ENCODE measurements around the gene ANKRD13B. TPM values are rescaled to one million over a fixed set of nuclear protein-coding genes. Genes with fewer than 3 reads are reported as not detected.
"Not testable (repeated sequence)": the region's sequence is repeated elsewhere in the genome, so short reads cannot be mapped to it uniquely, and the experiment has no call there.

Gene ANKRD13B
- 20.8 TPM for polyA plus RNA-seq (2013, experiment 1 of 4)
- polyA plus RNA-seq (2013, experiment 2 of 4), result 13.3 TPM
- polyA plus RNA-seq (2013, experiment 3 of 4), result 16.9 TPM
- 17.1 TPM for polyA plus RNA-seq (2013, experiment 4 of 4)

DNA sequence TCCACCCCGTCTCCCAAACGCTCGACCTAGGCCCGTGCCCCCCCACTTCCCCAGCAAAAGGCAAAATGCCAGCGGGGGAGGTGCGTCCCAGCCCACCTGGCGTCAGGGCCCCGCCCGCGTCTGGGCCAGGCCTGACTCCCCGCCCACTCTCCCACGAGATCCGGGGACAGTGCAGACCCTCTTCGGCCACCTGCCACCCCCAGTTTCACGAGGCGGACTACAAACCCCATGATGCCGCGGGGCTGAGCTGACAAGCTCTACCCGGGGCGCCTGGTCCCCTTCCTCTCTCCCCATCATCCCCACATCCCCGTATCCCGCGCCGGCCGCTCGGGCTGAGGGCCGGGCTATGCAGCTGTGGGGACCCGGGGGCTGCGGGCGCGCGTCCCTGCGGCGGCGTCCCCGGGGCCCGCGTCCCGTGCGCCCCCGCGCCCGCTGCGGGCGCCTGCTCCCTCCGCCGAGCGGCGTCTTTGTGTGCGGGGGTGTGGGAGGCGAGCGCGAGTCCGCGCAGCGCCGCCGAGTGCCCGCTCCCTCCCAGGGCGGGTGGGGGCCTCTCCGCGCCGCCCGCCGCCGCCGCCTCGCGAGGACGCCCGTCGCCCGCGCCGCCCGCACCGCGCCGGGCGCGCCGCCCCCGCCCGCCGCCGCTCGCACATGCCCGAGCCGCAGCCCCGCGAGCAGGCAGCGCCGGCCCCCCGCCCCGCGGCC lies at the start of gene ANKRD13B:
Gene ANKRD13B, plus strand, starts transcription at position 283 of the 702 bp plus-strand sequence. CDS start 490 bp downstream, outside the sequence.
- WGBS, 2 experiments, result 1% methylated on average over 96 of the region's 96 CpGs
- no peaks in the 10 kb centered on the region for H3K9me3 ChIP-seq (ENCODE audit: control insufficient read depth, low read length)
- no peaks in the 10 kb centered on the region for H3K36me3 ChIP-seq (ENCODE audit: control insufficient read depth, insufficient read depth, low read length)
- H3K4me3 ChIP-seq (ENCODE audit: insufficient read depth, low read depth, low read length), result peak within 1 kb of the TSS; percentile 56
- peaks cover 16% of the 10 kb centered on the region for H3K27me3 ChIP-seq (ENCODE audit: control insufficient read depth, insufficient read depth, low read length, poor library complexity, severe bottlenecking)
- H3K4me1 ChIP-seq (ENCODE audit: control insufficient read depth, insufficient read depth, low read length), result peaks cover 66% of the 10 kb centered on the region
- H3K27ac ChIP-seq (ENCODE audit: insufficient read depth, low read depth, low read length, poor library complexity, severe bottlenecking), result peak within 1 kb of the TSS; percentile 74

DNA sequence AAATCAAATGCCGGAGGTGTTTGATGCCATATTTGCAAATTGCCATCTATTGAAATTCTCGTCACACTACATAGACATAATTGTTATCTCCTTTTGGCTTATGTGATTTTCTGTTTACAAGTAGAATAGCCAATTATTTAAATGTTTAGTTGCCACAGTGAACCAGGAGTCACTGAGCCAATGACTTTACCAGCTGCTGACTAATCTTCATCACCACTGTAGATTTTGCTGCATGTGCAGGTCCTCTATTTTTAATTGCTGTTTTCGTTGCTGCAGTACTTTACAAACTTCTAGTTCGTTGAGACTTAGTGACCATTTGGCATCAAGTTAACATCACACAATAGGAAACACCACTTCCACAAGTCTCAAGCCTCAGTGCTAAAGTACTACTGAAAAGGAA lies 48.9 kb upstream of the ANKRD13B start:
- Histone ChIP-seq H3K27me3 (ENCODE audit: control insufficient read depth, insufficient read depth, low read length, poor library complexity, severe bottlenecking) (no peaks in the 10 kb centered on the region), H3K4me1 (ENCODE audit: control insufficient read depth, insufficient read depth, low read length) (no peaks in the 10 kb centered on the region), H3K27ac (ENCODE audit: insufficient read depth, low read depth, low read length, poor library complexity, severe bottlenecking) (no peak overlapping the region), H3K9me3 (ENCODE audit: control insufficient read depth, low read length) (no peaks in the 10 kb centered on the region), H3K36me3 (ENCODE audit: control insufficient read depth, insufficient read depth, low read length) (peaks cover 17% of the 10 kb centered on the region), H3K4me3 (ENCODE audit: insufficient read depth, low read depth, low read length) (no peak overlapping the region)
- 91 to 96% methylated on average over 3 to 4 of the region's 4 CpGs for WGBS, 2 experiments

DNA sequence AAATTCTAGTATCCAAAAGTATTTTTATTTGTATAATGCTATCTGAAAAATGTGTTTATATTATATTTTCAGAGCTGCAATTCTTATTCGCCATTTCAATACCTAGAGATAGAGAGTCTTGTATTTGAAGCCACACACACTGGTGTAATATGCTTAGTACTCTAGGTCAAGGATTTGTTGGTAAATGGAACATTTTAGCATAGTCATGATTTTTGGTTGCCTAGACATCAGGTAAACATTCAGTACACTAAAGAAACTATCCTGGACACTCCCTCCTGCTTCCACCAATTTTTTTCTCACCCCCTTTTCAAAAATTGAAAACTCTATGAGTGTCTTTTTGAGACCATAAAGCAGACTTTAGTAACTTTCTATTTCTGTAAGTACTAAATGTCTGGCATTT lies 46.8 kb upstream of the ANKRD13B start:
- H3K4me3 ChIP-seq (ENCODE audit: insufficient read depth, low read depth, low read length), result no peak overlapping the region
- peaks cover 12% of the 10 kb centered on the region for H3K36me3 ChIP-seq (ENCODE audit: control insufficient read depth, insufficient read depth, low read length)
- no peak overlapping the region for H3K27ac ChIP-seq (ENCODE audit: insufficient read depth, low read depth, low read length, poor library complexity, severe bottlenecking)
- no peaks in the 10 kb centered on the region for H3K27me3 ChIP-seq (ENCODE audit: control insufficient read depth, insufficient read depth, low read length, poor library complexity, severe bottlenecking)
- H3K9me3 ChIP-seq (ENCODE audit: control insufficient read depth, low read length), result no peaks in the 10 kb centered on the region
- WGBS, 2 experiments, result 100% methylated on average over 1 of the region's 1 CpG; no CpG with 5 or more reads in 1 of the 2 experiments
- no peaks in the 10 kb centered on the region for H3K4me1 ChIP-seq (ENCODE audit: control insufficient read depth, insufficient read depth, low read length)

DNA sequence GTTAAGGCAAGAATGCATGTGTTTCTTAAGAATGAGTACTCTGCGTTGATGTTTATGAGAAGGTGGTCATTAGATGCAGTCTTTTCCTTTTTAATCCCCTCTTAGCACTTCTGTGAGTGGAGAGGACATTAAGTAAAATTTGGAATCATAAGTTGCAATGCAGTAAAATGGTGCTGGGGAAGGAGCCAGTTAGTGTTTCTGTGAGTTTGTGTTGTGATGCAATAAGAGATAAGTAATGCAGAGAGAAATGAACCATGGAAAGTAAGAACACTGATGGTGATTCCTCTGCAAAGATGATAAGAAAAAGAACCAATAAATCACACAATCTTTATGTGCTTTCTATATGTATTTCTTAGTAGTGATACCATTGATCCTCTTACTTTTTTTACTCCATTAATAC lies 46.1 kb upstream of the ANKRD13B start:
- Histone ChIP-seq H3K4me1 (ENCODE audit: control insufficient read depth, insufficient read depth, low read length) (no peaks in the 10 kb centered on the region), H3K36me3 (ENCODE audit: control insufficient read depth, insufficient read depth, low read length) (peaks cover 12% of the 10 kb centered on the region), H3K4me3 (ENCODE audit: insufficient read depth, low read depth, low read length) (no peak overlapping the region), H3K27ac (ENCODE audit: insufficient read depth, low read depth, low read length, poor library complexity, severe bottlenecking) (no peak overlapping the region), H3K9me3 (ENCODE audit: control insufficient read depth, low read length) (no peaks in the 10 kb centered on the region), H3K27me3 (ENCODE audit: control insufficient read depth, insufficient read depth, low read length, poor library complexity, severe bottlenecking) (no peaks in the 10 kb centered on the region)
- WGBS, 2 experiments, result 82 to 92% methylated on average over 1 of the region's 1 CpG

DNA sequence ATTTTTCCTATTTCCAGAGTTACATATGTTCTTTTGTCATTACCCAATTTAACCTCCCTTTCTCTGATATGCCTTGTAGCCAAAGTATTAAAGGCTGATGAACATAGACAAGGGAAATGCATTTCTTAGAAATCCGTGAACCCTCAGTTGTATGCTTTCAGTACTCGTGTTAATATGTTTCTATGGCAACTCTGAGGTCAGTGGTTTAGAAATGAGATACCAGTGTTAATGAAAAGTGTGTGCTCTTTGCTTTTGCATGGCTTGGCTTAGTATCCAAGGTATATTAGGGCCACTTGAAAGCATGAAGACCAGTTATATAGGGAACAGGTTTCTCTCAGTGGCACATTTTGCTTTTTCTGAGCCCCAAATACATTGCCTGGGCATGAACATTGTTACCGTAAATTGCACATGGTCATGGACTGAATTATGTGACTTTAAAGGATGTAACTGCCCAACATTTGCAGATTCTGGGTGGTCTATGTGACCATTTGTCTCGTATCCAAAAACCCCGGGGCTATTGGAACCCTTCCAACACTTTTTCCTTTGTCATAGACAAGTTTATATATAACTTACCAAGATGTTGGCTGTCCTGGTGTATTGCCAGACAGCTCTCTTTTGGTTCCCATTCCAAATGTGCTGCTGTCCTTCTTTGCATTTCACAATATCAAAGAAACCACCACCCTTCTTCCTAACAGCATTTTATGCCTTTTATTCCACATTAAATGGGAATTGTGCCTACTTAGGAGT lies 43.6 kb upstream of the ANKRD13B start:
- Histone ChIP-seq H3K27me3 (ENCODE audit: control insufficient read depth, insufficient read depth, low read length, poor library complexity, severe bottlenecking) (no peaks in the 10 kb centered on the region), H3K9me3 (ENCODE audit: control insufficient read depth, low read length) (no peaks in the 10 kb centered on the region), H3K4me3 (ENCODE audit: insufficient read depth, low read depth, low read length) (no peak overlapping the region), H3K36me3 (ENCODE audit: control insufficient read depth, insufficient read depth, low read length) (no peaks in the 10 kb centered on the region), H3K27ac (ENCODE audit: insufficient read depth, low read depth, low read length, poor library complexity, severe bottlenecking) (no peak overlapping the region), H3K4me1 (ENCODE audit: control insufficient read depth, insufficient read depth, low read length) (no peaks in the 10 kb centered on the region)
- WGBS, 2 experiments, result 96 to 97% methylated on average over 5 of the region's 5 CpGs

DNA sequence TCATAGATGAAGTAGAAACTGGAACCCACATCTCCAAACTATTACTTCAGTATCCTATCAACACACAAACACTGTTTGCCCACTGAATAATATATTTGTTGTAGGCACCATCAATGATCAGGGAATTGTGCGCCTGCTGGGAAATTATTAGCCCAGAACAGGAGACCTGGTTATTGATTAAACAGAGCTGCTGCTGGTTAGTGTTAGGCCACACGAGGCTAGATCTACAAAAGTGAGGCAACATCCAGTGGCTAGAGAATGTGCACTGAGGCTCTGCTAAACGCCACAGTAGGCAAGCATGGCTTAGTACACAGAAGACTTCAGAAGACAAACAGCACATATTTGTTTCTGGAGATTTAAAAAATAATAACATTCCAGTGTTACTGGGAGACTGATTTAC lies 37.1 kb upstream of the ANKRD13B start:
- no peaks in the 10 kb centered on the region for H3K4me1 ChIP-seq (ENCODE audit: control insufficient read depth, insufficient read depth, low read length)
- H3K36me3 ChIP-seq (ENCODE audit: control insufficient read depth, insufficient read depth, low read length), result no peaks in the 10 kb centered on the region
- 89 to 90% methylated on average over 3 of the region's 3 CpGs for WGBS, 2 experiments
- no peak overlapping the region for H3K4me3 ChIP-seq (ENCODE audit: insufficient read depth, low read depth, low read length)
- H3K9me3 ChIP-seq (ENCODE audit: control insufficient read depth, low read length), result no peaks in the 10 kb centered on the region
- H3K27ac ChIP-seq (ENCODE audit: insufficient read depth, low read depth, low read length, poor library complexity, severe bottlenecking), result no peak overlapping the region
- no peaks in the 10 kb centered on the region for H3K27me3 ChIP-seq (ENCODE audit: control insufficient read depth, insufficient read depth, low read length, poor library complexity, severe bottlenecking)

DNA sequence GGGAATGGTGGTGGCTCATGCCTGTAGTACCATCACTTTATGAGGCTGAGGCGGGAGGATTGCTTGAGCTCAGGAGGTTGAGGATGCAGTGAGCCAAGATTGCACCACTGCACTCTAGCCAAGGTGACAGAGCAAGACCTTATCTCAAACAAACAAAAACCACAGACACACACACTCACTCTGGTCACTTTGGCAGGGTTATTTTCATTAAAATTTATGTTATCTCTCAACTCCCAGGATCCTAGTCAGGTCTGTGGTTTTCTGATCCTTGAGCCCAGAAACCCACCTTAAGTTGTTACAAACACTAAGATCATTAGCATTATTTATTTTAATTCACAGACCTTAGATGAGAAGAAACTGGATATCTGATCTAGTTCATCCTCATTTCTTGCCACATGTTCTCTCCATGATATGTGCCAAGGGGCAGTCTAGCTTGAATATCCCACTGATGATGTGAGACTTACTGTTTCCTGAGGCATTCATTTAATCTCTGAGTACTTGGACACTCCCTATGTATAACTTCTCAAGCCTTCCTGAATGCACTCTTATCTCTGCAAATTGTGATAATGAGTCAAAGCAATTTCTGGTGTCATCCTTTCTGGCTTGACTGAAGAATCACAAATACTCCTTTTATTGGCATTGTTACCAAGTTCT lies 35.7 kb upstream of the ANKRD13B start:
- H3K27ac ChIP-seq (ENCODE audit: insufficient read depth, low read depth, low read length, poor library complexity, severe bottlenecking), result no peak overlapping the region
- 92 to 93% methylated on average over 1 of the region's 1 CpG for whole genome bisulfite sequencing, 2 experiments
- H3K4me1 ChIP-seq (ENCODE audit: control insufficient read depth, insufficient read depth, low read length), result no peaks in the 10 kb centered on the region
- H3K4me3 ChIP-seq (ENCODE audit: insufficient read depth, low read depth, low read length), result no peak overlapping the region
- no peaks in the 10 kb centered on the region for H3K9me3 ChIP-seq (ENCODE audit: control insufficient read depth, low read length)
- no peaks in the 10 kb centered on the region for H3K36me3 ChIP-seq (ENCODE audit: control insufficient read depth, insufficient read depth, low read length)
- H3K27me3 ChIP-seq (ENCODE audit: control insufficient read depth, insufficient read depth, low read length, poor library complexity, severe bottlenecking), result no peaks in the 10 kb centered on the region

DNA sequence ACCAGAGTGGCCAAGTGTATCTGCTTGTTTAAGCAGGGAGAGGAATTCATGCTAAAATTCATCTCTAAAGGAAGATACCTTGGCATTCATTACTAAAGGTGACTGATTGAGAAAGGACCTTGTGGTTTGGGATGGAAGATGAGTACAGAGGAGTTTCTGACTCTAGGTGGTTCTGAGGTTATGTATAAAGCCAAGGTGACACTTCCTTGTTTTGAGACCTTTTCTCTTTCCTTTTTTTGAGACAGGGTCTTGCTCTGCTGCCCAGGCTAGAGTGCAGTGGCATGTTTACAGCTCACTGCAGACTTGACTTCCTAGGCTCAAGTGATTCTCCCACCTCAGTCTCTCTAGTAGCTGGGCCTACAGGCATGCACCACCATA lies 35.2 kb upstream of the ANKRD13B start:
- Histone ChIP-seq H3K4me3 (ENCODE audit: insufficient read depth, low read depth, low read length) (no peak overlapping the region), H3K27ac (ENCODE audit: insufficient read depth, low read depth, low read length, poor library complexity, severe bottlenecking) (no peak overlapping the region), H3K9me3 (ENCODE audit: control insufficient read depth, low read length) (no peaks in the 10 kb centered on the region), H3K27me3 (ENCODE audit: control insufficient read depth, insufficient read depth, low read length, poor library complexity, severe bottlenecking) (no peaks in the 10 kb centered on the region), H3K4me1 (ENCODE audit: control insufficient read depth, insufficient read depth, low read length) (no peaks in the 10 kb centered on the region), H3K36me3 (ENCODE audit: control insufficient read depth, insufficient read depth, low read length) (no peaks in the 10 kb centered on the region)

DNA sequence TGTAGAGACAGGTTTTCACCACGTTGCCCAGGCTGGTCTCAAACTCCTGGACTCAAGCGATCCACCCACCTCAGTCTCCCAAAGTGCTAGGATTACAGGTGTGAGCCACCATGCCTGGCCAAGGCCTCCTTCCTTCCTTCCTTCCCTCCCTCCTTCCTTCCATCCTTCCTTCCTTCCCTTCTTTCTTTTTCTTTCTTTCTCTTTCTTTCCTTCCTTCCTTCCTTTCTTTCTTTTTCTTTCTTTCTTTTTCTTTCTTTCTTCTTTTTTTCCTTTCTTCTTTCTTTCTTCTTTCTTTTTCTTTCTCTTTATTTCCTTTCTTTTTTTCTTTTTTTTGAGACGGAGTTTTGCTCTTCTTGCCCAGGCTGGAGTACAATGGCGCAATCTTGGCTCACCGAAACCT lies 34.8 kb upstream of the ANKRD13B start:
- 94% methylated on average over 5 of the region's 5 CpGs for WGBS, 2 experiments
- H3K9me3 ChIP-seq (ENCODE audit: control insufficient read depth, low read length); H3K36me3 ChIP-seq (ENCODE audit: control insufficient read depth, insufficient read depth, low read length); H3K27me3 ChIP-seq (ENCODE audit: control insufficient read depth, insufficient read depth, low read length, poor library complexity, severe bottlenecking); H3K4me1 ChIP-seq (ENCODE audit: control insufficient read depth, insufficient read depth, low read length); H3K4me3 ChIP-seq (ENCODE audit: insufficient read depth, low read depth, low read length); H3K27ac ChIP-seq (ENCODE audit: insufficient read depth, low read depth, low read length, poor library complexity, severe bottlenecking): not testable (repeated sequence)

DNA sequence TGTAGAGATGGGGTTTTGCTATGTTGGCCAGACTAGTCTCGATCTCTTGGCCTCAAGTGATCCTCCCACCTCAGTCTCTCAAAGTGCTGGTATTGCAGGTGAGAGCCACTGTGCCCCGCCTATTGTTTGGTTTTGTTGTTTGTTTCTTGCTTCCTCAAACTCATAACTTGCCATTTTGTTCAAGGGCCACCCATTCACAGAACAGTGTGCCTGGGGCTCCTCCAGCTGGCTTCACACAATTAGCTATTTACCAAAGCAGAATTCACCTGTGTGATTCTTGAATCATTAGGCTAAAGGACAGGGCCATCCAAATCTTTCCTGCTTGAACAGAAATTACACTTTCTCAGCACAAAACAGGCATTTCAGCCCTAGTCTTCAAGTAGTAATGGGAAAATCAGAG lies 33.3 kb upstream of the ANKRD13B start:
- no peak overlapping the region for H3K27ac ChIP-seq (ENCODE audit: insufficient read depth, low read depth, low read length, poor library complexity, severe bottlenecking)
- no peaks in the 10 kb centered on the region for H3K36me3 ChIP-seq (ENCODE audit: control insufficient read depth, insufficient read depth, low read length)
- no peak overlapping the region for H3K4me3 ChIP-seq (ENCODE audit: insufficient read depth, low read depth, low read length)
- H3K27me3 ChIP-seq (ENCODE audit: control insufficient read depth, insufficient read depth, low read length, poor library complexity, severe bottlenecking), result peaks cover 10% of the 10 kb centered on the region
- no peaks in the 10 kb centered on the region for H3K4me1 ChIP-seq (ENCODE audit: control insufficient read depth, insufficient read depth, low read length)
- H3K9me3 ChIP-seq (ENCODE audit: control insufficient read depth, low read length), result no peaks in the 10 kb centered on the region
- WGBS, 2 experiments, result 93 to 97% methylated on average over 2 of the region's 2 CpGs
